Measurements from ENCODE around the gene EYS.

DNA sequence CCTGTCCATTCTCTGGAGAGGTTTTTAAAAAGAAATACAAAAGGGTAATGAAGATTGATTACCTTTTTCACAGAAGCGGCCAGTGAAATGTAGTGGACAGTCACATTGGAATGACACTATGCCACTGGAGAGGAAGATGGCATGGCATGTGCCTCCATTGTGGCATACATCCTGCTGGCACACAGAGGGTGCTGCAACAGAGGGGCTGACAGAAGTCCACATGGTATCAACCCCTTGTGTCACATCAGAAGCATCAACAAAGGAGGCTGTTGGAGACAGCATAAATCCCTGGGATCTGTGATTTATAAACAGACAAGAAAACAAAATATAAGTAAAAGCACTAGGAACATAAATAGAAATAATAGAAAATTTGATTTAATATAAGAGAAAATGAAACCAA is 1476.5 kb downstream of the EYS start:
- TF ChIP-seq, protein P1, sequence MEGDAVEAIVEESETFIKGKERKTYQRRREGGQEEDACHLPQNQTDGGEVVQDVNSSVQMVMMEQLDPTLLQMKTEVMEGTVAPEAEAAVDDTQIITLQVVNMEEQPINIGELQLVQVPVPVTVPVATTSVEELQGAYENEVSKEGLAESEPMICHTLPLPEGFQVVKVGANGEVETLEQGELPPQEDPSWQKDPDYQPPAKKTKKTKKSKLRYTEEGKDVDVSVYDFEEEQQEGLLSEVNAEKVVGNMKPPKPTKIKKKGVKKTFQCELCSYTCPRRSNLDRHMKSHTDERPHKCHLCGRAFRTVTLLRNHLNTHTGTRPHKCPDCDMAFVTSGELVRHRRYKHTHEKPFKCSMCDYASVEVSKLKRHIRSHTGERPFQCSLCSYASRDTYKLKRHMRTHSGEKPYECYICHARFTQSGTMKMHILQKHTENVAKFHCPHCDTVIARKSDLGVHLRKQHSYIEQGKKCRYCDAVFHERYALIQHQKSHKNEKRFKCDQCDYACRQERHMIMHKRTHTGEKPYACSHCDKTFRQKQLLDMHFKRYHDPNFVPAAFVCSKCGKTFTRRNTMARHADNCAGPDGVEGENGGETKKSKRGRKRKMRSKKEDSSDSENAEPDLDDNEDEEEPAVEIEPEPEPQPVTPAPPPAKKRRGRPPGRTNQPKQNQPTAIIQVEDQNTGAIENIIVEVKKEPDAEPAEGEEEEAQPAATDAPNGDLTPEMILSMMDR (IDR thresholded peaks at IDR 0.05; ENCODE audit: low read depth, low read length, poor library complexity, severe bottlenecking): no peak
- no peak for TF ChIP-seq EZH2phosphoT487 (IDR thresholded peaks at IDR 0.05; ENCODE audit: borderline replicate concordance, low read length)
